ENCODE measurements around the gene CREG2.

DNA sequence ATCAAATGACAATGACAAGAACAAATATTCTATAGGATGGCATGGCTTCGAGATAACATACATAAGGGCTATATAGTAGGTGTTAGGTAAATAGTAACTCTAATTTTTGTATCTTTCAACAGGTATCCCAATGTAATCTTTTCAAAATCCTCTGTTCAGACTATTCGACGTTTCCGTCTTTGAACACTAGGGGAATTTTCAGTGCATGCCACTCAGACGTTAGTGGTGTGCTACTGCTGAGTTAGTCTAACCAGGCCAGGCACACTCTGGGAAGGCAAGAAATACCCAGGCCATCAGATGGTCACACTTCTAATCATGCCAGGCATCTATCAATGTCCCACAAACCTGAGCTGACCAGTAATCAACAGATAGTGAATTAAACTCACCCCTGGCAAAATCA is 14.6 kb upstream of the CREG2 start:
- TF ChIP-seq, protein P1, sequence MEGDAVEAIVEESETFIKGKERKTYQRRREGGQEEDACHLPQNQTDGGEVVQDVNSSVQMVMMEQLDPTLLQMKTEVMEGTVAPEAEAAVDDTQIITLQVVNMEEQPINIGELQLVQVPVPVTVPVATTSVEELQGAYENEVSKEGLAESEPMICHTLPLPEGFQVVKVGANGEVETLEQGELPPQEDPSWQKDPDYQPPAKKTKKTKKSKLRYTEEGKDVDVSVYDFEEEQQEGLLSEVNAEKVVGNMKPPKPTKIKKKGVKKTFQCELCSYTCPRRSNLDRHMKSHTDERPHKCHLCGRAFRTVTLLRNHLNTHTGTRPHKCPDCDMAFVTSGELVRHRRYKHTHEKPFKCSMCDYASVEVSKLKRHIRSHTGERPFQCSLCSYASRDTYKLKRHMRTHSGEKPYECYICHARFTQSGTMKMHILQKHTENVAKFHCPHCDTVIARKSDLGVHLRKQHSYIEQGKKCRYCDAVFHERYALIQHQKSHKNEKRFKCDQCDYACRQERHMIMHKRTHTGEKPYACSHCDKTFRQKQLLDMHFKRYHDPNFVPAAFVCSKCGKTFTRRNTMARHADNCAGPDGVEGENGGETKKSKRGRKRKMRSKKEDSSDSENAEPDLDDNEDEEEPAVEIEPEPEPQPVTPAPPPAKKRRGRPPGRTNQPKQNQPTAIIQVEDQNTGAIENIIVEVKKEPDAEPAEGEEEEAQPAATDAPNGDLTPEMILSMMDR (IDR thresholded peaks at IDR 0.05; ENCODE audit: low read length), result no peak
- TF ChIP-seq EZH2 (optimal IDR thresholded peaks at IDR 0.05; ENCODE audit: low read depth, low read length), result no peak
